Neuronal stem cell (in vitro differentiated cells): ENCODE data around the gene VPS26C.

Source experiments
- DNase-seq: peaks from one replicate; pipeline ENCODE4 v3.0.0-alpha.2; 2013; ENCODE audit warnings: low spot score
- H2AFZ ChIP-seq: one replicate; pipeline ENCODE4 v1.6.1; 2013; ENCODE audit warnings: mild to moderate bottlenecking, low read length, inconsistent platforms
- H2AK5ac ChIP-seq: 2 replicates; pipeline ENCODE4 v1.6.1; 2013; ENCODE audit warnings: low read depth, mild to moderate bottlenecking, inconsistent platforms, low read length, moderate library complexity, mixed read lengths
- H2BK120ac ChIP-seq: 2 replicates; pipeline ENCODE4 v1.6.1; 2013; ENCODE audit warnings: low read depth, mild to moderate bottlenecking, inconsistent platforms, low read length, moderate library complexity, mixed read lengths
- H2BK12ac ChIP-seq: one replicate; pipeline ENCODE4 v1.6.1; 2013; ENCODE audit warnings: low read length, inconsistent platforms
- H2BK15ac ChIP-seq: 2 replicates; pipeline ENCODE4 v1.6.1; 2013; ENCODE audit warnings: mild to moderate bottlenecking, low read length, inconsistent platforms, mixed read lengths
- H2BK5ac ChIP-seq: one replicate; pipeline ENCODE4 v1.6.1; 2013; ENCODE audit warnings: inconsistent platforms, mild to moderate bottlenecking, low read length, moderate library complexity
- H3K14ac ChIP-seq: one replicate; pipeline ENCODE4 v1.6.1; 2013; ENCODE audit warnings: low read length, inconsistent platforms
- H3K18ac ChIP-seq: 2 replicates; pipeline ENCODE4 v1.6.1; 2013; ENCODE audit warnings: low read length, inconsistent platforms
- H3K23ac ChIP-seq: 2 replicates; pipeline ENCODE4 v1.6.1; 2013; ENCODE audit warnings: low read depth, mild to moderate bottlenecking, mixed read lengths, low read length, inconsistent platforms; ENCODE audit not compliant: poor library complexity
- H3K27ac ChIP-seq: replicated peaks from 3 replicates; pipeline ENCODE4 v1.5.1; 2013; ENCODE audit warnings: low read length, inconsistent platforms
- H3K27me3 ChIP-seq, 3 experiments: 2 replicates each; pipeline ENCODE4 v1.6.1; 2013; ENCODE audit warnings: low read length in 3 of 3, mild to moderate bottlenecking in 2 of 3, inconsistent platforms in 1 of 3, low read depth in 1 of 3, mixed read lengths in 1 of 3, moderate library complexity in 1 of 3; ENCODE audit not compliant: control insufficient read depth in 3 of 3, insufficient read depth in 3 of 3
- H3K36me3 ChIP-seq, 2 donors: replicated peaks in 1 of 2; 2 replicates each; pipeline ENCODE4 v1.6.1; 2013; ENCODE audit warnings: low read length in 2 of 2; ENCODE audit not compliant: control insufficient read depth in 2 of 2, insufficient read depth in 2 of 2
- H3K4ac ChIP-seq: 2 replicates; pipeline ENCODE4 v1.6.1; 2013; ENCODE audit warnings: inconsistent platforms, mild to moderate bottlenecking, low read length, moderate library complexity
- H3K4me1 ChIP-seq, 2 donors: 1 replicate in 1 of 2; 2 replicates in 1 of 2; pipeline ENCODE4 v1.6.1; 2013; ENCODE audit warnings: low read length in 2 of 2, low read depth in 1 of 2; ENCODE audit not compliant: control insufficient read depth in 2 of 2, insufficient read depth in 1 of 2
- H3K4me2 ChIP-seq: one replicate; pipeline ENCODE4 v1.6.1; 2013; ENCODE audit warnings: mild to moderate bottlenecking, low read length, inconsistent platforms; ENCODE audit not compliant: insufficient read depth, poor library complexity, severe bottlenecking
- H3K4me3 ChIP-seq, 2 donors: 2 replicates each; pipeline ENCODE4 v1.5.1; 2013; ENCODE audit warnings: low read length in 2 of 2, mild to moderate bottlenecking in 2 of 2, inconsistent platforms in 1 of 2, moderate library complexity in 1 of 2
- H3K79me1 ChIP-seq: one replicate; pipeline ENCODE4 v1.6.1; 2013; ENCODE audit warnings: low read depth, mild to moderate bottlenecking, inconsistent platforms, low read length, moderate library complexity
- H3K9ac ChIP-seq: one replicate; pipeline ENCODE4 v1.6.1; 2013; ENCODE audit warnings: mild to moderate bottlenecking, low read depth, low read length, inconsistent platforms; ENCODE audit not compliant: poor library complexity
- H3K9me3 ChIP-seq, 2 donors: replicated peaks in 1 of 2; 2 replicates each; pipeline versions ENCODE3 to v1.6.1; 2013; ENCODE audit warnings: low read length in 2 of 2, mild to moderate bottlenecking in 2 of 2, inconsistent platforms in 1 of 2, low read depth in 1 of 2, mixed read lengths in 1 of 2, moderate library complexity in 1 of 2; ENCODE audit not compliant: control insufficient read depth in 2 of 2, insufficient read depth in 1 of 2
- H4K8ac ChIP-seq: one replicate; pipeline ENCODE4 v1.6.1; 2013; ENCODE audit warnings: low read depth, mild to moderate bottlenecking, inconsistent platforms, low read length, moderate library complexity
- H4K91ac ChIP-seq: one replicate; pipeline ENCODE4 v1.6.1; 2013; ENCODE audit warnings: low read length, low read depth, mild to moderate bottlenecking, inconsistent platforms; ENCODE audit not compliant: poor library complexity
- WGBS, 2 donors: extraction: QIAGEN DNeasy Blood & Tissue Kit; methylation state at CpG; one replicate each; pipeline ENCODE4 v1.1.7; 2013; ENCODE audit warnings: missing lambda C conversion rate in 2 of 2, mixed read lengths in 1 of 2; ENCODE audit not compliant: insufficient read length in 2 of 2, insufficient replicate concordance in 1 of 2; ENCODE audit errors: extremely low coverage in 2 of 2; 5-methylcytosine and 5-hydroxymethylcytosine counted together

The VPS26C gene

DNA sequence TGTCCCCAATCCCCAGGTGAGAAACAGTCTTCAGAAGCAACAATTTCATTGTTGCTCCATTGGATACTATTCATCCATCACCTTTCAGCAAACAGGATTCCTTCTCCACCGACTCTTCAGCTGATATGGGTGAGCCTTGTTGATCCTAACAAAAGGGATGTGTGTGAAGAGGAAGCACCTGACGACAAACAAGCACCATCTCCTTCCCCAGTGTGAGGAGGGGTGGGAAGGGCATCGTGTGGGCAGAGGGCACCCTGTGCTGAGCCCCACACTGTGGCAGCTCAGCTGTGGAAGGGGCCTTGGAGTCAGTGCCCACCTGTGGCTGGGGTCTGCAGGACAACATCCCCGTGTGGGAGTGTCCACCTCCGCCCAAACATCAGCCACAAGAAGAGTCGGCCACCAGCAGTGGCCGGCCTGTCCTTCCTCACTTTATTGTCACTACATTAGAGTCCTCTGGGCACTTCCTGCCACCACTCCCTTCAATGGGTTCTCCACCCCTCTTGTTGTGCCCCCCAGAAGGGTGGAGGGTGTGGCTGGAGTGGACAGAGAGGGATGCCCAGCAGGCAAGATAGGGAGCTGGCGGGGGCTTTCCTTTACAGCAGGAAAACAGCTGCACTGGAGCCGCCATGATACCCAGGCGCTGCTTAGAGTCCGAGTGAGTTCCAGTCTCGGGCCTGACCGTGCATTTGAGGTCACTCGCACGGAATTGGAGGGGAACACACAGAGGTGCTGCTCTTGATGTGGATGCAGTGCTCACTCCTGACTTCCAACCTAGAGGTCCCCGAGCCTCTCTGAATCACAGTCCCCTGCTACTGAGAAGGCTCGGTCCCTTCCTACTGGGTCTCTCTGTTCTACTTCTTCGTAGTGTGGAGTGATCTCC lies 40.9 kb downstream of the VPS26C start:
- DNase-seq: no peak
- Histone ChIP-seq H3K27me3 (no peaks in the 10 kb centered on the region), H3K79me1 (no peaks in the 10 kb centered on the region), H3K4ac (no peak overlapping the region), H4K8ac (no peak overlapping the region), H3K9me3 (peaks cover 7 to 11% of the 10 kb centered on the region in 2 donors), H2BK5ac (no peak overlapping the region), H3K4me3 (no peak overlapping the region), H3K23ac (no peak overlapping the region), H2BK12ac (no peak overlapping the region), H3K4me1 (no peaks in the 10 kb centered on the region), H2BK15ac (no peak overlapping the region), H2AK5ac (no peak overlapping the region), H4K91ac (no peak overlapping the region), H3K18ac (no peak overlapping the region), H3K9ac (no peak overlapping the region), H2BK120ac (no peak overlapping the region), H3K27ac (no peak overlapping the region), H3K4me2 (no peak overlapping the region), H3K36me3 (peaks cover 40 to 85% of the 10 kb centered on the region in 2 donors), H3K14ac (no peak overlapping the region), H2AFZ (no peak overlapping the region)
- no CpG with 5 or more reads among the region's 18 CpGs for WGBS, 2 donors

DNA sequence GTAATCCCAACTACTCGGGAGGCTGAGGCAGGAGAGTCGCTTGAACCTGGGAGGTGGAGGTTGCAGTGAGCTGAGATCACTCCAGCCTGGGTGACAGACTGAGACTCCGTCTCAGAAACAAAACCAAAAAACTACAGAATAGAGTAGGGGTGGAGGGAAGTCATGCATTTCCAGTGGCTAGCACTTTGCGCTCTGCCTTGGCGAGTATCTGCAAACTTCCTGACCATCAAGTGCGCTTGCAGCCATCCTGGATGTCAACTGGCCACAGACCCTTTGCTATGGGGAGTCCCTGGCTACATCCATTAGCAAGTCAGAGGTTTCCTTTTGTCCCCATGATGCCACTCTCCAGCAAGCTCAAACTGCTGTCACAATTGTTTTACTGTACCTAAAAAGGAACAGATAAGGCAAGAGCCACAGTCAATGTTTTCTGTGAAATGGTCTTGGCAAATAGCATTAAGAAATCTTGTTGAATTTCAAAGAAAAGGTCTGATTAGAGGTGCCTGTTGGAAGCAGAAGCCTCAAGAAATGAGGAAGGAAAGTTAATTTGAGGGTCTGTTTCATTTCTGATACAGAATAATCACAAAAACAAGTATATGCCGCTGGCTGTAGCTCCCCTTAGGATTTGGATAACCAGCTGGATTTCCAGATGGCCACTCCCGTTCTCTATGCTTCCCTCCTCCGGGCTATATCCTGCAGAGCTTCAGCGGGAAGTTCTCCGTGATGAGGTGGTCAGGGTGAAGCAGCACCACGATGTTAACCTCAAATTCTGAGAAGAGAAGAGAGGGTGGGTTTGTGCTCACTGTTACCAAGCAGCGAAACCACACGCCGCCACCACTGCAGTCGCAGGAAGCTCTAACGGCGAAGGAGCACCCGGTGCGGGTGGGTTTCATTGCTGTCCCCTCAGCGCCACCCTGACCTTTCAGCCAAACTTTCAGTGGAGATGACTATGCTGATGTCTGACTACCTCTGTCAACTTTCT lies 42.0 kb downstream of the VPS26C start:
- peaks cover 37 to 80% of the 10 kb centered on the region in 2 donors for H3K36me3 ChIP-seq
- H2BK5ac ChIP-seq: no peak overlapping the region
- H3K18ac ChIP-seq: no peak overlapping the region
- H2AK5ac ChIP-seq: no peak overlapping the region
- H4K8ac ChIP-seq: no peak overlapping the region
- H3K4me2 ChIP-seq: no peak overlapping the region
- no peak overlapping the region for H3K27ac ChIP-seq
- no peak overlapping the region for H2BK12ac ChIP-seq
- no peak overlapping the region for H3K4ac ChIP-seq
- H3K4me3 ChIP-seq: no peak overlapping the region
- H3K27me3 ChIP-seq: no peaks in the 10 kb centered on the region
- no peak overlapping the region for H2BK15ac ChIP-seq
- DNase-seq: no peak
- H3K9ac ChIP-seq: no peak overlapping the region
- H2AFZ ChIP-seq: no peak overlapping the region
- H3K23ac ChIP-seq: no peak overlapping the region
- H3K14ac ChIP-seq: no peak overlapping the region
- no peaks in the 10 kb centered on the region for H3K79me1 ChIP-seq
- H4K91ac ChIP-seq: no peak overlapping the region
- H3K4me1 ChIP-seq: no peaks in the 10 kb centered on the region
- WGBS, 2 donors: no CpG with 5 or more reads among the region's 21 CpGs
- no peak overlapping the region for H2BK120ac ChIP-seq
- H3K9me3 ChIP-seq: peaks cover 10 to 19% of the 10 kb centered on the region in 2 donors

DNA sequence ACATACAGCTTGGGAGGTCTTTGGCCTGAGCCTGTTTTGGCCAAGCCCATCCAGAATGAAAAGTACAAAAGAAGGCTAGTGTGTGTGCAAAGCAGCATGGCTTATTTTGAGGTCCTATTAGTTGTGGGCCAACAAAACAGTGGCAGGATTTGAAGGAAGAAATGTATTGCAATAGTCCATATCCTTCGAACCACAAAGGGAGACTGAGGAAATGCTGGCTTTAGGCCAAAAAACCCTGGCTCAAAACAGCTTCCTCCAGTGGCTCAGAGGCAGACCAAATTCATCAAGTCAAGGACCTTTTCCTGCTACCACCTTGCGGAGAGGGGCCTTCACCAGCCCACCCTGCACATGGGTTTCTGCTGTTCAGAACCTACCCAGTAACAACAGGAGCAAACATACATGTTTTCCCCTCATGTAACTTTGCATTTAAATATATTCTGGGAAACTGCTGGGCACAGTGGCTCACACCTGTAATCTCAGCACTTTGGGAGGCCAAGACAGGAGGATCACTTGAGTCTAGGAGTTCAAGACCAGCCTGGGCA lies 43.3 kb downstream of the VPS26C start:
- no peak overlapping the region for H2BK12ac ChIP-seq
- H2BK120ac ChIP-seq: no peak overlapping the region
- H2AK5ac ChIP-seq: no peak overlapping the region
- no peak for DNase-seq
- H4K8ac ChIP-seq: no peak overlapping the region
- H3K9me3 ChIP-seq: peaks cover 10 to 19% of the 10 kb centered on the region in 2 donors
- H3K9ac ChIP-seq: no peak overlapping the region
- H2BK5ac ChIP-seq: no peak overlapping the region
- H3K27ac ChIP-seq: no peak overlapping the region
- H3K14ac ChIP-seq: no peak overlapping the region
- H3K79me1 ChIP-seq: no peaks in the 10 kb centered on the region
- H2AFZ ChIP-seq: no peak overlapping the region
- H3K18ac ChIP-seq: no peak overlapping the region
- H3K4me1 ChIP-seq: no peaks in the 10 kb centered on the region
- H3K27me3 ChIP-seq: no peaks in the 10 kb centered on the region
- H3K23ac ChIP-seq: no peak overlapping the region
- H3K36me3 ChIP-seq: peaks cover 37 to 79% of the 10 kb centered on the region in 2 donors
- no CpG with 5 or more reads among the region's 2 CpGs for WGBS, 2 donors
- H3K4ac ChIP-seq: no peak overlapping the region
- H3K4me3 ChIP-seq: no peak overlapping the region
- H2BK15ac ChIP-seq: no peak overlapping the region
- H4K91ac ChIP-seq: no peak overlapping the region
- H3K4me2 ChIP-seq: no peak overlapping the region
